Measurements from ENCODE around the gene SECTM1. TPM values are rescaled to one million over a fixed set of nuclear protein-coding genes. Genes with fewer than 3 reads are reported as not detected.
"Not testable (repeated sequence)": the region's sequence is repeated elsewhere in the genome, so short reads cannot be mapped to it uniquely, and the experiment has no call there.

The SECTM1 gene
- 4.9 TPM for total RNA-seq

- FAIRE-seq: no peak
Measured at GRCh38 chr17:82333279-82334171, at the start of gene SECTM1. TSS of gene SECTM1 (minus strand) at chr17:82333766. CDS start at chr17:82327240, 6,526 bp downstream.

GRCh38 chr17:82382933-82383255 lies 49.3 kb upstream of the SECTM1 start:
- FAIRE-seq: no peak
- DNase-seq (ENCODE audit: low spot score in 2 of 2): no peak

More at GRCh38 chr17:82333279-82334171, at the start of gene SECTM1:
- peak in 1 of 2 donors; percentile 65 for DNase-seq (ENCODE audit: low spot score in 2 of 2)

GRCh38 chr17:82382220-82382932 lies 48.8 kb upstream of the SECTM1 start:
- not testable (repeated sequence) for FAIRE-seq; DNase-seq (ENCODE audit: low spot score in 2 of 2)

GRCh38 chr17:82381703-82382009 lies 48.1 kb upstream of the SECTM1 start:
- not testable (repeated sequence) for FAIRE-seq; DNase-seq (ENCODE audit: low spot score in 2 of 2)

GRCh38 chr17:82380860-82381702 lies 47.5 kb upstream of the SECTM1 start:
- FAIRE-seq: no peak
- DNase-seq (ENCODE audit: low spot score in 2 of 2): no peak

GRCh38 chr17:82378741-82379021 lies 45.1 kb upstream of the SECTM1 start:
- FAIRE-seq (no peak), DNase-seq (ENCODE audit: low spot score in 2 of 2) (peak in 1 of 2 donors; percentile 28)

GRCh38 chr17:82377924-82378740 lies 44.6 kb upstream of the SECTM1 start:
- no peak for DNase-seq (ENCODE audit: low spot score in 2 of 2)
- no peak for FAIRE-seq

GRCh38 chr17:82377294-82377693 lies 43.7 kb upstream of the SECTM1 start:
- DNase-seq (ENCODE audit: low spot score in 2 of 2); FAIRE-seq: not testable (repeated sequence)

- FAIRE-seq (no peak), DNase-seq (ENCODE audit: low spot score in 2 of 2) (no peak)
Measured at GRCh38 chr17:82376042-82376730, 42.6 kb upstream of the SECTM1 start.

- FAIRE-seq (no peak), DNase-seq (ENCODE audit: low spot score in 2 of 2) (peak in 1 of 2 donors; percentile 38)
Measured at GRCh38 chr17:82375359-82376041, 41.9 kb upstream of the SECTM1 start.

- DNase-seq (ENCODE audit: low spot score in 2 of 2): no peak
- no peak for FAIRE-seq
Measured at GRCh38 chr17:82374626-82375331, 41.2 kb upstream of the SECTM1 start.

GRCh38 chr17:82373731-82374625 lies 40.4 kb upstream of the SECTM1 start:
- FAIRE-seq (no peak), DNase-seq (ENCODE audit: low spot score in 2 of 2) (no peak)

GRCh38 chr17:82373072-82373452 lies 39.5 kb upstream of the SECTM1 start:
- not testable (repeated sequence) for DNase-seq (ENCODE audit: low spot score in 2 of 2); FAIRE-seq

GRCh38 chr17:82372249-82373071 lies 38.9 kb upstream of the SECTM1 start:
- DNase-seq (ENCODE audit: low spot score in 2 of 2): no peak

GRCh38 chr17:82371333-82372248 lies 38.0 kb upstream of the SECTM1 start, which contains the start of gene UTS2R:
TSS of gene UTS2R (plus strand) at chr17:82371765. CDS start at chr17:82374325, 2,560 bp downstream.
- DNase-seq (ENCODE audit: low spot score in 2 of 2): no peak
- no peak for FAIRE-seq

More at GRCh38 chr17:82372249-82373071, 38.9 kb upstream of the SECTM1 start:
- no peak for FAIRE-seq

Measured in frontal cortex (tissue), 4 donors.